NCI-H82 treated with DMSO at 0.1 percent for 48 hours (cell line): ENCODE data around the gene UPF3A.
"Not testable (repeated sequence)": the region's sequence is repeated elsewhere in the genome, so short reads cannot be mapped to it uniquely, and the experiment has no call there.

Source experiments
- DNase-seq: peaks from one replicate; lab custom pipeline; 2025; ENCODE audit not compliant: unreplicated experiment; lab: John Stamatoyannopoulos, UW

Gene UPF3A

DNA sequence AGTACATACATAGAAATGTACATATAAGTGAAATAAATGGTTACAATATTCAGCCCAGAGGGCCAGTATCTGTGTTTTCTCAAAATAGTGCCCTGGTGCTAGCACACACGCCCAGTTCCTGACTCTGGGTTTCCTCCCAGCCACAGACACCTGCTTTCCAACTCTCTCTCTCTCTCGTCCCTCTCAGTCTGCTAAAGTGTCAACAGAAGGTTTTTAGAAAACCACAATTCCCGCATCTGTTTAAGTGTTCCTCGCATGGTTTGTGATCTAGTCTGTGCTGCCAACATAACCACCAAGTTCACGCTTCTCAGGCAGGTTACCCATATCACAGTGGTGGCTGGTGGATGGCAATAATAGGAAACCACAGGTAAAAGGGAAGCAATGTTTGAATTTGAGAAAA, 17.8 kb upstream of the UPF3A start:
- no peak for DNase-seq

DNA sequence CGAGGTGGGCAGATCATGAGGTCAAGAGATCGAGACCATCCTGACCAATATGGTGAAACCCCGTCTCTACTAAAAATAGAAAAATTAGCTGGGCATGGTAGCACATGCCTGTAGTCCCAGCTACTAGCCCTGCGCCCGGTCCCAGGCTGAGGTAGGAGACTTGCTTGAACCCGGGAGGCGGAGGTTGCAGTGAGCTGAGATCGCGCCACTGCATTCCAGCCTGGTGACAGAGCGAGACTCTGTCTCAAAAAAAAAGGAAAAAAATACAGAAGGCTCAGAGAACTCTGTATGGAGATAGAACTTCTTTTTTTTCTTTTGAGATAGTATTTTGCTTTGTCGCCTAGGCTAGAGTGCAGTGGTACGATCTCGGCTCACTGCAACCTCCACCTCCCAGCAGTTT, 17.1 kb upstream of the UPF3A start:
- not testable (repeated sequence) for DNase-seq

DNA sequence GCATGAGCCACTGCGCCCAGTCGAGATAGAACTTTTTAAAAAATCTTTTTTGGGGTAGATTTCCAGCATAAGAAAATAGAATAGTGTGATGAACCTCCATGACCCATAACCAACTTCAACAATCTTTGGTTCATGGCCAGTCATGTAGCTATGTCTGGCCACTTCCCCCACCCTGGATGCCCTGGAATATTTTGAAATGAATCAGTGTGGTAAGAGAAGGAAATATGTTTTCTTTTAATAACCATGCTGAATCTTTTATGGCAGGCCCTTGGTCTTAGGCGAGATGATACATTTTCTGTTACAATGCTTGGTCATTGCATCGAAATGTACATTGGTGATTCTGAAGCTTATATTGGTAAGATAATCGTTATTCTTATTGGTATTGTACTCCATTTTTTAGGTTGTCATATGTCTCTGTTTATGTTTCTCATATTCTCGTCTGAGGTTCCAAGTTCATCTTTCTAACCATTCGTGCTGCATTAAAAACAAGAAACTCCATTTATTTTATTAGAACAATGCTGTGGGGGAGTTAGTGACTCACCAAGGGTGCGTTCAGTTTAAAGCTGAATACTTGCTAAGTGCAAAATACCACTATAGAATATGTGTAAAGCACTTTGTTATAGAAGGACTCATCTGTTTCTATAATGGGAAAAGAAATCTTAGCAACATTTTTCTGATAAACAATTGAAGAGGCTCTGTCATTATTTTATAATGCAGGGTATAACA, 16.4 kb upstream of the UPF3A start:
- no peak for DNase-seq

DNA sequence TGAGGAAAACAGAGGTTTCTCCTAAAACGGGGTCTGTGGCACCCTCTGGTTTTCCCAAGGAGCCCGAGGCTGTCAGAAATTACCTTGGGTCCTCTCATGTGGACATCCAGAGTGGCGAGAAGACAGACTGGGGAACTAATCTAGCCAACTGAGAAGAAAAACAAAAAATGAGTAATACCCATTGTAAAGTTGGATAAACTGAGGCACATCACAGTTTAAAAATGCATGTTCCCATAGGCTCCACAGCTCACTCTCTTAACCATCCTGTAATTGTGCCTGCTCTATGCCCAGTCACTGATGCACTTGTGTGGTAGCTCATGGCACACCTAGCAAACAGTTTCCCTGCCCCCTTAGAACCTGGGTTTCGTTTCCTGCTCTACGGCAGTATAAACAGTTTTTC, 15.2 kb upstream of the UPF3A start:
- no peak for DNase-seq

DNA sequence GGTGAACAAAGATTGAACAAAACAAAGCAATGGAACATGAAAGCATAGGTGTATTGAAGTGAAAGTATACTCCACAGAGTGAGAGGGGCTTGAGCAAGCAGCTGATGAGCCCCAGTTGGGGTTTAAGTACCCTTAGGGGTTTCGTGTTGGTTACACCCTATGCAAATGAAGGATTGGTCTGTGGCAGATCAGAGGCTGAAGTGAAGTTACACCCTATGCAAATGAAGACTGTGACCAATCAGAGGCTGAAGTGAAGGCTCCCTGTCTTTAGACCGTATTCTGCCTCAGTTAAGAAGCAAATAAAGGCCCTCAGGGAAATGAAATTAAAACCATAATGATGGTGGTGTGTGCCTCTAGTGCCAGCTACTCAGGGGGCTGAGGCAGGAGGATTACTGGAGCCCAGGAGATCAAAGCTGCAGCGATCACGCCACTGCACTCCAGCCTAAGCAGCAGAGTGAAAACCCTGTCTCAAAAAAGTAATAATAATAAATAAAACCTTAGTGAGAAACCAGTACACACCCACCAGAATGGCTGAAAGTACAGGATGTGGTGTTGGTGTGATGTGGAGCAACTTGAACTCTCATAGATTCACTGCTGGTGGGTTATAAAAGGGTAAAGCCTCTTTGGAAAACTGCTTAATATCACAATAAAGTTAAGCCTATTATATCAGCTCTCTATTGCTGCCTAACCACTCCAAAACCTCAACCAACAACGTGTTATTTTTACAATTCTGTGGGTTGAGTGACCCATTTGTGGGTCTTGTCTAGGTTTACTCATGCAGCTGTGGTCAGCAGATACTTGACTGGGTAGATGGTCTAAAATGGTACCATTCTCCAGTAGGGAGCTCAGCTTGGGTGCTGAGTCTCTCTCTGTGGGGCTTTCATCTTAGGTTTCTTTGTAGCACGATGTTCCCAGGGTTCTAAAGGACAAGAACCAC, 12.8 kb upstream of the UPF3A start:
- DNase-seq, result no peak

DNA sequence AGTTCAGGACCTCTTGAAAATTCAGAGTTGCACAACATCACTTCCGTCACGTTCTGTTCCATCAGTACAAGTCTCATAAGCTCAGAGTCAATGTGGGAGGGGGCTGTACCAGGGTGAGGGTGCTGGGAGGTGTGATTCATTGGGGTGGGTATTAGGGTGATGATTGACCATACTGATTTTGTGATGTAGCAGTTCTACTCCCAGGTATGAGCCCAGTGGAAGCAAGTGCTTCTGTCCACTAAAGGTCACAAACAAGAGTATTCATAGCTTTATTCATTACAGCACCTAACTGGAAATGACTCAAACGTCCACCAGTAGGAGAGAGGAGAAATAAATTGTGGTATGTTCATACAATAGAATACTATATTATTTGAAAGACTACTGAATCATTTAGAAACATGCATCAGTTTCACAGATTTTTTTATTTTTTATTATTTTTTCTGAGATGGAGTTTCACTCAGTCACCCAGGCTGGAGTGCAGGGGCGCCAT, 12.1 kb upstream of the UPF3A start:
- DNase-seq, result no peak

DNA sequence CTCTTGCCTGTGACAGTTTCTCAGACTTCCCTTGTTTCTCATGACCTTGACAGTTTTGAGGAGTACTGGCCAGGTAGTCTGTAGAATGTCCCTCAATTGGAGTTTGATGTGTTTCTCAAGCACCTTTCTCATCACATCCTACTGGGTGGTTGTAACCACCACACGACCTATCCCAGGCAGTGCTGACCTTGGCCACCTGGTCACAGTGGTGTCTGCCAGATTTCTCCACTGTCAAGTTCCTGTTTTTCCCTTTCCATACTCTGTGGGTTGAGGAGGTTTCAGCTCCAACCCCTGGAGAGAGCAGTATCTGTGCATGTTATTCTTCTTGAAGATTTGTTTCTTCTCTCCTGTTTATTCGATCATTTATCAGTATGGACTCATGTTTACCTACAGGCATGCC, 8.4 kb upstream of the UPF3A start:
- no peak for DNase-seq

DNA sequence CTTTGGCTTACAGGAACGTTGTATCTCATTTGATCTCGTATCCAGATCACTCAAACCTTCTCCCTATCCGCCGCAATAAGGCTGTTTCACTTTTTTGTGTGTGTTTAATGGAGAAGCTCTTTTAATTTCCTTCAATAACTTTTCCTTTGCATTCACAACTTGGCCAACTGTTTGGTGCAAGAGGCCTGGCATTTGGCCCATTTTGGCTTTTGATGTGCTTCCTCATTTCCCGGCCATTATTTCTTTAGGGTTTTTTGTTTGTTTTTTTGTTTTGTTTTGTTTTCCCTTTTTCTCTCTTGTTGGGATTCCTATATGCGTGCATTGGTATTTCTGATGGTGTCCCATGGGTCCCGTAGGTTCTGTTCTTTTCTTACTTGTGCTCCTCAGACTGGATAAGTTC, 6.1 kb upstream of the UPF3A start:
- DNase-seq, result no peak

DNA sequence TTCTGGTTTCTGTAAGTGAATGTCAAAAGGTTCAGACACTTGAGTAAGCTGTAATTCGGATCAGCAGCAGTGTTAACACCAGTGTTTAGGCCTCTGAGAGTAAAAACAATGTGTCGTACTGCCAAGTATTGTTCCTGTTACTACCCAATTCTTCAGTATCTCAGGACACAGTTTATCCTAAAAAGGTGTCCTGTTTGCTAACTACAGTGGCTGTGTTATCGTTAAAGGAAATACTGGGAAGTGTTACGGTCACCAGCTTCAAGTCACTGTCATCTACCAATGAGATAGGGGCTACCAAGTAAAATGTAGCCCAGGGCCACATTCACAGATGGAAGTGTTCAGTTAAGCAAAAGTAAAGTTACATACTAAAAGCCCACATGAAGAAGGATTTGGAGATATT, 2.3 kb upstream of the UPF3A start:
- DNase-seq, result no peak

DNA sequence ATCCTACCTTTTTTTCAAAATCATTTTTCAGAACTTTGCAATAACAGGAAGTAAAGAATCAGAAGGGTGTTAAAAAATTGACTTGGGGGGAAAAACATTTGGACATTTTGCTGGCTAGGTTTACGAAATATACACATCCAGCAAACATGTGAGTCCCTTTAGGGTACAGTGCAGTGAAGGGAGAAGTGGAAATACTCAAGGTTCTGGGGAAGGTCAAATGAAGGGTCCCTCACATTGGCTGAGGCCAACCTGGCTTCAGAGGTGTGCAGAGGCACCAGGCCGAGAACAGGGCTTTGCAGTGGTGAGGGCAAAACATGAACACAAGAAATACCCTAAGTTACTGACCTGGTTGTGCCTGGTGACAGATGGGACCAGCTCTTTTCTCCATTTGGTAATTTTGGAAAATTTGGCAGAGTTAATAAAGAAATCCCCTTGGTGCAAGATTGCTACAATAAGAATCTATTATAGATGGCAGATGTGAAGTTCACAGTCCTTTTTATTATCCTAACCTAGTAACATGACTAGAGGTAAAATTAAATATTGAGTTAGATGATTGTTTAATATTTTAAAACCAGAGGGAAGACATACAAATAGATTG, 1.5 kb upstream of the UPF3A start:
- no peak for DNase-seq

DNA sequence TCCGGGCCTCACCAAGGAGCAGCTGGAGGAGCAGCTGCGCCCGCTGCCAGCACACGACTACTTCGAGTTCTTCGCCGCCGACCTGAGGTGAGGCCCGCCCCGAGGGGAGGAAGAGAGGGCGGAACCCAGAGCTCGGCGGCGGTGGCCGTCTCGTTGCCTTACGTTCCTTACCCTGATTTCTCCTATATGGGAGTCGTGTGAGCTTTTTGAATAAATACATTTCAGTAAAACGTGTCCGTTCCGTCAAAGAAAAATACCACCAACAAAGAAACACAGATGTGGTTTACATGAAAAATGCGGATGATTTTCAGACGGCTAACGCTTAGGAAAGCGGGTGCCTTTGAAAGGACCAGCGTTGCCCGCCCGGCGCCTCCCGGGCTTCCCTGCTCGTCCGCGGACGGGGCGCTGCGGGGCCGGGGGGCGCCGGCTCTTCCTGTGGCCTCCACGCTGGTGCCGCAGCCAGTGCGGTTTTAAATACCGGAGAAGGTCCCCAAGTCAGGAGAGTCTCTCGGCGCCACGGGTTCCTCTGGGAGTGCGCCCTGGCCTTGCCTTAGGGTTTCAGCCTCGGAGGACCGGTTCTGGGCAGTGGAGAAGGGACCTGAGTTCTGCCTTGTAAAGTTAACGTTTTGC, 755 bp downstream of the UPF3A start:
- DNase-seq, result peak; percentile 61

DNA sequence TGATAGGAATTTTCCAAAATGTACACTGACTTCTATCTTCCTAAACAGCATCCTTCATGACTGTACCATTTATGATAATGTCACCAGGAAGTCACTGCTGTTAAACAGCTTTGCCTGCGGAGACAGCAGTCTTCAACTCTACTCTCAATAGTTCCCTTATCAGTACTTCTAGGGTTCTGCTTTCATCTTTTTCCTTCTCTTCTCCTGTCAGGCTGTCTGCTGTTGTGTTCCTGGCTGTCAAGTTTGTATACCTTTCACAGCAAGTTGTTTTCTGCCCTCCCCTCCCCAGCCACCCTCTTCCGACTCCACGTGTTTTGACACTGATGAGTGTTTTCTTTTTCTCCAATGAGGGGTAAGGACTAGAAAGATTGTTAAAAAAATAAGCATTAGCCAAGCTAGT, 2.2 kb downstream of the UPF3A start:
- no peak for DNase-seq

DNA sequence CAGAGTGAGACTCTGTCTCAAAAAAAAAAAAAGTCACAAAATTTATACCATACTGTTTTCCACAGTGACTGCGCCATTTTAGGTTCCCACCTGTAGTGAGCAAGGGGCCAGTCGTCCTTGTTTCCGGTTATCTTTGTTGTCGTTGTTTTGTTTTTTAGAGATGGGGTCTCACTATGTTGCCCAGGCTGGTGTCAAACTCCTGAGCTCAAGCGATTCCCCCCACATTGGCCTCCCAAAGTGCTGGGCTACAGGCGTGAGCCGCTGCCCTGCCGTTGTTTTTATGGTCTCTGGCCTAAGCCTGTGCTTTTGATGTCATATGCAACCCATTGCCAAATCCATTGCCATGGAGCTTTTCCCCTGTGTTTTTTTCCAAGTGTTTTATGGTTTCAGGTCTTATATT, 3.3 kb downstream of the UPF3A start:
- DNase-seq, result no peak

DNA sequence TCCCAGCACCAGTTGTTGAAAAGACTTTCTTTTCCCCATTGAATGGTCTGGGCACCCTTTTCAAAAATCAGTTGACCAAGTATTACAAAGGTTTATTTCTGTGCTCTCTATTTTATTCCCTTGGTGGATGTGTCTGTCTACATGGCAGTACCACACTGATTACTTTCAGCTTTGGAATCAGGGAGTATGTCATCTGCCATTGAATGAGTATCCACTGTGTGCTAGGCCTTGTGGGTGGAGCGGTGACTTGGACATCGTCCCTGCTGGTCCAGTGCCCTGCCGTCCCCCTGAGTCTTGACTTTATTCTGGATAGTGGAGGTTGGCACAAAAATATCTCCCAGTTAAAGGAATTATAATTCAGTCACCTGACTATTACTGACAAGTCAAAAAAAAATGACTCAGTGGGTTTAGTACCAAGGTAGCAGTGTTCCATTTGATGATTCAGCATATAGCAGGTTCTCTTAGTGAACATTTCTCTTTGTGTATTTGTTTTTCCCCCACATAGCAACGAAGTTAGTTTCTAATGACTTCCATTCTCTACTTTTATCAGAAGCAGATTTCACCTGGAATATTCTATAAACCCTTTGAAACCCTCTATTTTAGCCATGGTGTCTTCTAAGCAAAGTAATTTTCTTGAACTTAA, 3.9 kb downstream of the UPF3A start:
- no peak for DNase-seq

DNA sequence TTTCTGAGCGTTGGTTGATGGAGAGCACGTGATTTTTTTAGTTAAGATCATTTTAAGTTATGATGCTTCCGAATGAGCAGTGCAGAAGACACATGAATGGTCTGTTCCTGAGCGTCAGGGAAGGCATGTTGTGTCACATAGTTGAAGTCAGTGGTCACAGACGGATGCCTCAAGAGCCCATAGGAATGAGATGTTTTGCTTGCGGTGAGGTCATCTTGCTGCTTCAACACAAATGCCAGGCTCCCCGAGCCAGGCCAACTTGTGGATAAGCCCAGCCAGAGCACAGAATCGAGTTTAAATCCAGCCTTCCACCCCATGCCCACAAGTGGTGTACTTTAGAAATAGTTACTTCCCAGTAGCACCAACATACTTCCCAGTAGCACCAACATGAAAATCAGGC, 5.4 kb downstream of the UPF3A start:
- DNase-seq, result no peak

DNA sequence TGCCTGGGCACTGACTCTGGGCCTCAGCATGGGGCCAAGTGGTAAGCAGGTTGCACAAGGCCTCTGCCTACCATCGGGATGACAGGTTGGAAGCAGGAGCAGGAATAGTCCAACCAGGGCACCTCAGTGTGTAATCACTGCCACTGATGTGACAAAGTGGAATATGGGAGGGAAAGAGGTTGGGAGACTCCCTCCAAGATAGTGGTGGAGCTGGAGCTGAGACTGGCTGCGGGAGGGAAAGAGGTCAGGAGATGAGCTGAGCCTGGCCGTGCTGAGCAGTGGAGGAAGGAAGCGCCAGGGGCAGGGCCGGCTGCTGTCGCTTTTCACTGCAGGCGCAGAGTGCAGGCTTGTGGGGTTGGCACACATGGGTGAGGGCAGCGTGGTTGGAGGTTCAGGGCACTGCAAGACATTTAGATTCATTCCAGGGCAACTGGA, 6.8 kb downstream of the UPF3A start:
- DNase-seq, result no peak

DNA sequence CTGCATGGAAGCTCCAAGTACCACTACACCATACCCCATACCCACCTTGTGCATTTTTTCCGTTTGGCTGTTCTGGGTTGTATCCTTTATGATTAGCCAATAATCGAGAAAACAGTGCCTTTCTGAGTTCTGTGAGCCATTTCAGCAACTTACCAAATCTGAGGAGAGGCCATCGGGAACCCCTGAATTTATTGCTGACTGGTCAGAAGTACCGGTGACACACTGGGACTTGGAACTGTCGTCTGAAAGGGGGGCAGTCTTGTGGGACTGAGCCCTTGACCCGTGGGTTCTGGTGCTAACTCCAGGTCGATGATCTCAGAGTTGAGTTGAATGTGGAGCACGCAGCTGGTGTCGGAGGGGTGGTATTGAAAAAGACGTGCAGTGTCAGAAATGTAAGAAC, 15.0 kb downstream of the UPF3A start:
- DNase-seq, result no peak

DNA sequence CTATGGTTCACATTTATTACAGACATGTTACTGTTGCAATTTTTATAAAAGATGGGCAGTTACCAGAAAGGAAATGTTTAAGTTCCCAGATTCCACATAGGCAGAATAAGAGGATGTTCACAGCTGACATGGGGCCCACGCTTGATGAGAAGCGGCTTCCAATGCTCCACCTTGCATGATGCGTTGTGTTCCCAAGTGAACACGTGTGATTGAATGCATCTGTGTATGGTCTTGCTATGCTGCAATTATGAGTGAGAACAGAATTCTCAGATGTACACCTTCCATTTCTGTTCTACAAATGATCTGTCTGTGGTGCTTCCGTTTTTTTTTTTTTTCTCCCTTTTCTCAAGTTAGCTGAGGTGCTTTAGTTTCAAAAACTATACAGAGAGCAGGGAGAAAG, 15.5 kb downstream of the UPF3A start:
- no peak for DNase-seq

DNA sequence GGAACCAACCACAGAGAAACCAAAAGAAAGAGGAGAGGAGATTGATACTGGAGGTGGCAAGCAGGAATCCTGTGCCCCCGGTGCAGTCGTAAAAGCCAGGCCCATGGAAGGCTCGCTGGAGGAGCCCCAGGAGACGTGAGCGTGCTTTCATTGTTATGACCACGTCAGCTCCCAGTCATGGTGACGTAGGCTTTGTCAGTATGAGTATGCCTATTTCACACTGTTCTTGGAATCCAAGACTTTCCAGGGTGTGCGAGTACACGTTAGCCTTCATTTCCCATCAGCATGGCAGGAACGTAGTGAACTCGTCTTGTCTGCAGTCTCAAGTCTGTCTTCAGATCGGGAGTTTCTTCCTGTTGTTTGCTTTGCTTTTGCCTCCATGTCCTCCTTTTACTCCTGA, 17.5 kb downstream of the UPF3A start:
- no peak for DNase-seq

DNA sequence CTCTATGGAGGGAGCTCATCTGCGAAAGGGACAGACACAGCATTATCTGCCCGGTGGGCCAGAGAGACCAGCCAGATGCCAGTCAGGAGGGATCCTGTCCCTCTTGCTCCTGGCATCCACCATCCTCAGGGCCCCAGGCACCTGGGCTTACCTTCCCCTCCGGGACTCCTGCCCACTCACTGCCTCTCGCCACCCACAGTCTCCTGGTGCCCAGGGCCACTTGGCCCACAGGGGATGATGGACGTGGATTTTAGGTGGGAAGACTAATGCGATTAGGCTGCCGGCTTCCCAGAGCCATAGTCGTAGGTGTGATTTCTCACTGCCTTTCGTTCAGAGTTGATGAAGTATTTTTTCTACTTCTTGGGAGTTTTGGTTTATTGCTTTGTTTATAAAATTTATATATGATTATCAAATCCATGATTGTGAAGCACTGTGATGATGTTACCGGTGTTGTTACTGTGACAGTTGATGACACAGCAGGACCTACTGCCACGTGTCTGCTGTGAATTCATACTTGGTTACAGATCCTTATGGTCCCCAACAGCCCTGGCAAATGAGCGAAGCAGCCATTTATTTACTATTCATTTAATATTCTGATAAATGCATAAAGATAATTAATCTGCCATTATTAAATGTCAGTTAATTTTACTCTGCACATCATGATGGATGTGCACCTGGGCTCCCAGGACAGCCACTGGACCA, 18.4 kb downstream of the UPF3A start:
- no peak for DNase-seq
